AG09309 (cell line): ENCODE data around the gene DGKH.

Experiments
- DNase-seq: peaks from one replicate; pipeline ENCODE4 v3.0.0-alpha.2; 2010; ENCODE audit warnings: low read depth
- H3K4me3 ChIP-seq: 2 replicates; pipeline ENCODE4 v1.5.1; 2011; ENCODE audit warnings: mild to moderate bottlenecking, low read depth, low read length, moderate library complexity; ENCODE audit not compliant: control insufficient read depth
- TF ChIP-seq, protein P1 (sequence below): IDR thresholded peaks from 2 replicates; pipeline ENCODE4 v1.5.1; 2011; ENCODE audit warnings: mild to moderate bottlenecking, low read depth, low read length, inconsistent platforms; ENCODE audit not compliant: insufficient read depth, control insufficient read depth; ENCODE audit errors: missing control alignments

Gene DGKH

DNA sequence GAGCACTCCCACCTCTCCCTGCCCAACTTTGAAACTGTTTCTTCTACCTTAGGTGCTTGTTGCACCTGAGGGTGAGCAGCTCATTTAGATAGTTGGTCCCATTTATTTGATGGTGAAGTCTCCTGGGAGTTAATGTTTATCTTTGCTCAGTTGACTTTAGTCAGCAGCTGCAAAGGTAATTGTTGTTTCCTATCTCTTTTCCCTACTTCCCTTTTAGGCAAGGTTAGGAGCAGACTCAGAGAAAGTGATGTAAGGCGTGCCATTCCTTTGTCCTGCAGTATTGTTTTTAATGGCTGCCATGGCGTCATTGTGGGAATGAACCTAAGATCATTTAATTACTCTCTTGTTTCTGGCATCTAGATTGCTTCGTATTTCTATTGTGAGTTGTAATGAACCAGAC lies 235.1 kb downstream of the DGKH start:
- no peak for DNase-seq
- H3K4me3 ChIP-seq: no peak overlapping the region
- TF ChIP-seq, protein P1, sequence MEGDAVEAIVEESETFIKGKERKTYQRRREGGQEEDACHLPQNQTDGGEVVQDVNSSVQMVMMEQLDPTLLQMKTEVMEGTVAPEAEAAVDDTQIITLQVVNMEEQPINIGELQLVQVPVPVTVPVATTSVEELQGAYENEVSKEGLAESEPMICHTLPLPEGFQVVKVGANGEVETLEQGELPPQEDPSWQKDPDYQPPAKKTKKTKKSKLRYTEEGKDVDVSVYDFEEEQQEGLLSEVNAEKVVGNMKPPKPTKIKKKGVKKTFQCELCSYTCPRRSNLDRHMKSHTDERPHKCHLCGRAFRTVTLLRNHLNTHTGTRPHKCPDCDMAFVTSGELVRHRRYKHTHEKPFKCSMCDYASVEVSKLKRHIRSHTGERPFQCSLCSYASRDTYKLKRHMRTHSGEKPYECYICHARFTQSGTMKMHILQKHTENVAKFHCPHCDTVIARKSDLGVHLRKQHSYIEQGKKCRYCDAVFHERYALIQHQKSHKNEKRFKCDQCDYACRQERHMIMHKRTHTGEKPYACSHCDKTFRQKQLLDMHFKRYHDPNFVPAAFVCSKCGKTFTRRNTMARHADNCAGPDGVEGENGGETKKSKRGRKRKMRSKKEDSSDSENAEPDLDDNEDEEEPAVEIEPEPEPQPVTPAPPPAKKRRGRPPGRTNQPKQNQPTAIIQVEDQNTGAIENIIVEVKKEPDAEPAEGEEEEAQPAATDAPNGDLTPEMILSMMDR: no peak

DNA sequence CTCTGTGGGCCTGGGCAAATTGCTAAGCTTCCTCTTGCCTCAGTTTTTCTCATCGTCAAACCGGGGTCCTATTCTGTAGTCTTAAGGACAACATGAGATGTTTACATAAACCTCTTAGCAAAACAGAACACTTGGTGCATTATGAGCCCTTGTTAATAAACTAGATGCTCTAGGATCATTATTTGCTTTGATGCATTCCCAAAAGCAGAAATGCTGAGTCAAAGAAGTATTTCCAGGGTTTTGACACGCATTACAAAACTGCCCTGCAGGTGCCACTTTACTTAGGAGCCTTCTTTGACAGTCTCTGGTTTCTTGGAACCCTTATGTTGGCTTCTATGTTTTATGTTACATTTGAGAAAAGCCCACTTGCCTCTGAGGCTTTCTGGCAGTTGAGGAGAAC lies 235.6 kb downstream of the DGKH start:
- DNase-seq: no peak
- TF ChIP-seq, protein P1: no peak

More for the DNA sequence above, 235.6 kb downstream of the DGKH start:
- no peak overlapping the region for H3K4me3 ChIP-seq
